Activated CD4-positive, alpha-beta memory T cell treated with anti-CD3 and anti-CD28 coated beads, Interleukin-2, amount 10 ng/mL, durations not matched to agents 7 days and 5 days (primary cell): ENCODE measurements around the gene ATAD1. TPM values are rescaled to one million over a fixed set of nuclear protein-coding genes. Genes with fewer than 3 reads are reported as not detected.

Experiments used
- CTCF ChIA-PET: fragments of 350-600 bp; sonication (Branson Sonifier 250); formaldehyde crosslinking; loops from one replicate; lab custom pipeline; 2021; ENCODE audit warnings: antibody characterized with exemption, inconsistent platforms; lab: Charles Lee
- POLR2A ChIA-PET: fragments of 350-600 bp; sonication (Branson Sonifier 250); formaldehyde crosslinking; loops from one replicate; lab custom pipeline; 2021; ENCODE audit warnings: antibody characterized with exemption; lab: Charles Lee
- DNase-seq: peaks from one replicate; pipeline ENCODE4 v3.0.0-alpha.2; 2020
- H3K27ac Mint-ChIP-seq: one replicate; pipeline ENCODE4 v1.8.0; 2021; ENCODE audit warnings: mild to moderate bottlenecking, mixed read lengths
- H3K27me3 Mint-ChIP-seq: one replicate; pipeline ENCODE4 v1.8.0; 2021; ENCODE audit warnings: mixed read lengths
- H3K36me3 Mint-ChIP-seq: one replicate; pipeline ENCODE4 v1.8.0; 2021; ENCODE audit warnings: low read depth, mixed read lengths
- H3K4me1 Mint-ChIP-seq: one replicate; pipeline ENCODE4 v1.8.0; 2021; ENCODE audit warnings: mixed read lengths
- H3K4me3 Mint-ChIP-seq: one replicate; pipeline ENCODE4 v1.8.0; 2021; ENCODE audit warnings: mild to moderate bottlenecking, mixed read lengths
- H3K9me3 Mint-ChIP-seq: one replicate; pipeline ENCODE4 v1.8.0; 2021; ENCODE audit warnings: mixed read lengths
- total RNA-seq, 2 experiments: library from RNA; stranded (reverse); gene quantifications; one replicate each; pipeline ENCODE4 v1.2.3, GENCODE V29; 2021

The ATAD1 gene
- total RNA-seq, 2 experiments from 2014 or later: 38.5 to 42.2 TPM

DNA sequence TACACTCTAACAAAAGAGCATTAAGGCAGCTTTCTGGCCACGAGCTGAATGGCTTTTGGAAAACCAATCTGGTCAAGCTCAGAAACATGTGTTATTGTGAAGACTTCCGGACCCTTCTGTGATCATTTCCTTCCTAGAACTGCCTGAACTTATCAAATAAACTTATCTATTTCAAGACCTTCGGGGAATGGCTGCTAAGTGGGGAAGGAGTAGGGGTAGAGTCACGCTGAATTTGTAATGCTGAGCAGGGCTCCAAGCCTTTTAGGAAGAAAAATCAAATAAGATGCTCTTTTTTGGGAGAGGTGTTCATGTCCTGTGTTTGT lies 101.7 kb downstream of the ATAD1 start:
- ChIA-PET CTCF (no interaction called here), POLR2A (no interaction called here)
- Mint-ChIP-seq H3K9me3 (no peaks in the 10 kb centered on the region), H3K27me3 (peaks cover 4% of the 10 kb centered on the region), H3K27ac (no peak overlapping the region), H3K4me3 (no peak overlapping the region), H3K36me3 (no peaks in the 10 kb centered on the region), H3K4me1 (peaks cover 8% of the 10 kb centered on the region)
- no peak for DNase-seq

DNA sequence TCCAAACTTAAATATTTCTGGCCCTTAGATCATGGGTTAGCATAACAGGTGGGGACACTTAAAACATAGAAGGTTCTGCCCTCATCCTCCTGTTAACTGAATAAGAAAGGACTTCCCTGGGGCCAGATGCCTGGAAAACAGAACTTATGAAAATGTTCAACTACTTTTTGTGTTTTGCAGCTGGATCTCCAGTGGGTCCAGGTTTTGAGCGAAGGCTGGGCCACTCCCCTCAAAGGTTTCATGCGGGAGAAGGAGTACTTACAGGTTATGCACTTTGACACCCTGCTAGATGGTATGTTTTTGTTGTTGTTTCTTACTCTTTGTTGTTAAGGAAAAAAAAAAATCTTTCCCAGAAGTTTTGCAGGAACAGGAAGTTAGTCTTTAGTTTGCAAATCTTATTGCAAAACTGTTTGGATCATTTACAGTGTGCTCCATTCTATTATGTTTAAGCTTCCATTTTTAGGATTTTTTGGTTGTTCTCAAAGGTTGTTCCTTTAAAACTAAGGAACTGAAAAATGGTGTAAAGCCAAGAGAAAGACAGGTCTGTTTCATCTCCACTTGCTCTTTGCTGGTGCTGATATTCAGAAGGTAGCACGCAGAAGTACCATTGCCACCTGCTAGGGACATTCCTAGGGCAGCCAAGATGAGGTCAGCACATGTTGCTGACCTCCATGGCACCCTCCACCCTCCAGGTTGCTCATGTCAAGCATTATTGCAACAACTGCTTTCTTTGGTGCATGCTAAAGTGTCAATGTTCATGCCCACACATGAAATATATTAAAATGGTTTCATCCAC lies 102.3 kb downstream of the ATAD1 start:
- no peaks in the 10 kb centered on the region for H3K9me3 Mint-ChIP-seq
- CTCF ChIA-PET: no interaction called here

DNA sequence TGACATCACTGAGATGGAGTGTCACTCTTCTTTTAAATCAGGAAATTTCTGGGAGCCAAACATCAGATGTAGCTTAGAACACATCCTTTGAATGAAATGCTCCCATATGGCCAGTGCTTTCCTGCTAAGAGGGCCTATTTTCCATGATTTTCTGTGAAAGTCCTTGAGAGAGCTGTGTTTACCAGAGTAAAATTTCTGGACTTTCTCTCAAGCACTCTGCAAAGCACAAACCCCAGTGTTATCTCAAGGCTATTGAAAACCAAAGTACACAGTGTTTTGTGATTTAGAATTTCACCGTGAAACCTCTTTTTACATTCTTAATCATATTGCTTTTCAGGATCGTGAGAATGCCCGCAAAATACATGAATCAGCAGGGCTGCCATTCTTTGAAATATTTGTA lies 104.3 kb downstream of the ATAD1 start:
- Mint-ChIP-seq H3K4me3 (no peak overlapping the region), H3K9me3 (no peaks in the 10 kb centered on the region), H3K27me3 (peaks cover 3% of the 10 kb centered on the region), H3K4me1 (peaks cover 8% of the 10 kb centered on the region), H3K36me3 (no peaks in the 10 kb centered on the region), H3K27ac (no peak overlapping the region)
- POLR2A ChIA-PET: no interaction called here
- CTCF ChIA-PET: no interaction called here
- DNase-seq: no peak

More for the DNA sequence above, 102.3 kb downstream of the ATAD1 start:
- DNase-seq: no peak
- Mint-ChIP-seq H3K4me1 (peaks cover 8% of the 10 kb centered on the region), H3K27me3 (peaks cover 4% of the 10 kb centered on the region), H3K36me3 (no peaks in the 10 kb centered on the region), H3K4me3 (no peak overlapping the region), H3K27ac (no peak overlapping the region)
- POLR2A ChIA-PET: no interaction called here

DNA sequence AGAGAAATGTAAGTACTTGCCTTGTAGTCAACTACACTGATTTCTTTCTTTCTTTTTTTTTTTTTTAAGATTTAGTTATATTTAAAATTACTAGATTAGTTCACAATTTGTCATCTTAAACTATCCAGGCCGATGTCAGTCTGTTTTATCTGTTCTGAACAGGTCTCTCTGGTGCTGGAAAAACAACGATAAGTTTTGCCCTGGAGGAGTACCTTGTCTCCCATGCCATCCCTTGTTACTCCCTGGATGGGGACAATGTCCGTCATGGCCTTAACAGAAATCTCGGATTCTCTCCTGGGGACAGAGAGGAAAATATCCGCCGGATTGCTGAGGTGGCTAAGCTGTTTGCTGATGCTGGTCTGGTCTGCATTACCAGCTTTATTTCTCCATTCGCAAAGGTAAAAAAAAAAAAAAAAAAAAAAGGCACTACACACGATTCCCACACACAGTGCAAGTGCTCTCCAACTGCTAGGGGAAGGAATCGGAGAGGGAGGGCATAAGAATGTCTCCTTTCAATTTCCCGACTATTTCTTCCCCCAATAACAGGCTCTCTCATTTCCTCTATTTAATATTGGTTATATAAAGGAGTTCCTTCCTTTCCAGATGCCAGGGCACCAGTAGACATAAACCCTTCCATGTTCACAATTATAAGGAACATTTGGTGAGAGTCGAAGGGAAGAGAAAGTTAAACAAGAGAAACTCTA lies 105.0 kb downstream of the ATAD1 start:
- CTCF ChIA-PET: no interaction called here
- Mint-ChIP-seq H3K27me3 (peaks cover 5% of the 10 kb centered on the region), H3K4me1 (peaks cover 8% of the 10 kb centered on the region), H3K27ac (no peak overlapping the region), H3K4me3 (no peak overlapping the region), H3K36me3 (no peaks in the 10 kb centered on the region), H3K9me3 (no peaks in the 10 kb centered on the region)
- no peak for DNase-seq
- POLR2A ChIA-PET: no interaction called here

DNA sequence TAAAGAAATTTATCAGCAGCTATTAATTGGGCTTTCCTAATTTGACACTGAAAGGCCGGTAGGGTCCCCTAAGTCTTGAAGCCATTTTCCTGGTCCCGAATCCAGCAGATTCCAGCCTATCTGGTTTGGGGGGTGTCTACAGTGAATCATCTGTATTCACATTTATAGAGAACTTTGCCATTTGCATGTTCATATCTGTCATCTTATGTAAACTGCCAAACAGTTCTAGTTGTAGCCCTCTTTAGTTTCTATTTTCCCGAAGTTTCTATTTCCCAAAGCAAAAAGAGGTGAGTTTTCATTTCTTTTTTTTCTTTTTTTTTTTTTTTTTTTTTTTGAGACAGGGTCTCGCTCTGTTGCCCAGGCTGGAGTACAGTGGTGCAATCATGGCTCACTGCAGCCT lies 110.8 kb downstream of the ATAD1 start:
- no peak overlapping the region for H3K27ac Mint-ChIP-seq
- ChIA-PET POLR2A (no interaction called here), CTCF (no interaction called here)

DNA sequence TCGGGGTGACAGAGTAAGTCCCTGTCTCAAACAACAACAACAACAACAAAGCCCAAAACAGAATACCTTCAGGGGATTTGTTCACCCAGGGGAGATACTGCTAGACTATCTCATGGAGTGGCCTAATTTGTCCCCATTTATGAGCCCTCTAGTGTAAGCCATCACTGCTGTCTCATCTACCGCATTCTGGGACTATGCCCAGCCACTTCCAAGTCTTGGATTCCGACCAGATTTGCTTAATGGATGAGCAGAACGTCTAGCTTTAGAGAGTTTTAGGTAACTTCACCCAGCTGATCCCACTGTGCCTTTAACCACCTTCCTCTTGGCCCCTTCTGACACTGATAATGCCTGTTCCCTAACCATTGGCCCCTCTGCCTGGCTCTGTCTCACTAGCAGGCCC lies 111.3 kb downstream of the ATAD1 start:
- H3K36me3 Mint-ChIP-seq: no peaks in the 10 kb centered on the region
- H3K27me3 Mint-ChIP-seq: peaks cover 8% of the 10 kb centered on the region
- H3K27ac Mint-ChIP-seq: no peak overlapping the region
- POLR2A ChIA-PET: no interaction called here
- CTCF ChIA-PET: no interaction called here
- H3K4me3 Mint-ChIP-seq: no peak overlapping the region
- H3K4me1 Mint-ChIP-seq: no peaks in the 10 kb centered on the region
- no peaks in the 10 kb centered on the region for H3K9me3 Mint-ChIP-seq
- no peak for DNase-seq

More for the DNA sequence above, 110.8 kb downstream of the ATAD1 start:
- Mint-ChIP-seq H3K36me3 (no peaks in the 10 kb centered on the region), H3K9me3 (no peaks in the 10 kb centered on the region), H3K4me3 (no peak overlapping the region), H3K27me3 (peaks cover 8% of the 10 kb centered on the region), H3K4me1 (no peaks in the 10 kb centered on the region)
- DNase-seq: no peak

DNA sequence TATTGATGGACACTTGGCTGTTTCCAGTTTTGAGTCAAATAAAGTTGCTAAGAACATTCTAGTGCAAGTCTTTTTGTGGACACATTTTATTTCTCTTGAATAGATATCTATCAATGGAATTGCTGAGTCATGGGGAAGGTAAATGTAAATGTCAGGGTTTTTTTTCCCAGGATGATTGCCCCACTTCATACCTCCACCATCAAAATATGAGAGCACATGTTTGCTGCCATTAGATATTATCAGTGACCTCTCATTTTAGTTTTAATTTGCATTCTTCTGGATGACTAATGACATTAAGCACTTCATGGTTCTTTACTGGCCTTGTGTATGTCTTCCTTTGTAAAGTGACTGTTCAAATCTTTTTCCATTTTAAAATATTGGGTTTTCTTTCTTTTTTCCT lies 112.7 kb downstream of the ATAD1 start:
- Mint-ChIP-seq H3K27me3 (peaks cover 8% of the 10 kb centered on the region), H3K4me1 (no peaks in the 10 kb centered on the region), H3K4me3 (no peak overlapping the region), H3K27ac (no peak overlapping the region), H3K36me3 (no peaks in the 10 kb centered on the region), H3K9me3 (no peaks in the 10 kb centered on the region)
- POLR2A ChIA-PET: no interaction called here
- DNase-seq: no peak
- CTCF ChIA-PET: no interaction called here

DNA sequence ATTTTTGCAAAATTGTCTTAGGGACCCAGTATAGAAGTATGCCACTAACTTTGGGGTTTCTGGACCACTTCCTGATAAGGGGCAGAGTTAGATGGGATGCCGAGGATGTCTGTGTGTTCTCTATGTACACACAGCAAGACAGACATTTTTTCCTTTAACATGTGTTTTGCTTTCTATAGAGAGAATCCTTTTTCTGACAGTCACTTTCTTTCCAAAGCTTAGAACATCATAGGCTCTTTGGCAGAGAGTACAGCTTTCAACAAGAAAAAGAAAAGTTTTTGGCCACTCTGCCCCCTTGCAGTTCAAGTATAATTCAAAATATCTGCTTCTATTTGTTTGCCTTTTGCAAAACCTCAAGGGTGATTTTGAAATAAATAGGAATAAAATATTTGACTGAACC lies 114.3 kb downstream of the ATAD1 start:
- no peak overlapping the region for H3K4me3 Mint-ChIP-seq
- H3K4me1 Mint-ChIP-seq: no peaks in the 10 kb centered on the region
- CTCF ChIA-PET: no interaction called here
- DNase-seq: no peak
- H3K36me3 Mint-ChIP-seq: no peaks in the 10 kb centered on the region
- POLR2A ChIA-PET: no interaction called here
- H3K27ac Mint-ChIP-seq: no peak overlapping the region
- H3K9me3 Mint-ChIP-seq: no peaks in the 10 kb centered on the region
- peaks cover 7% of the 10 kb centered on the region for H3K27me3 Mint-ChIP-seq

DNA sequence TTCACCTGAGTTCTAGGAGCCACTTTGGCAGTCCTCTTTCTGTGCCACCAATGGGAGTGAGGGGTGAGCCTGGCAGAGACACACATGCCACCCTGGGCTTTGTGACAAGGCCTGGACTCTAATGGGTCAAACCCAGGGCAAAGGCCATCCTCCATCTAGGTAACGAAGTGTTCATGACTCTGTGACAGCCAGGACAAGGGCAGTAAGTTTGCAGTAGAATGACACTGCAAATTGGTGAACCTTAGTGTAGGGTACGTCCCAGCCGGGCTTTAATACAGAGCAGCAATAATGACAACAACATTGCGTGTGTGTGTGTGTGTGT lies 115.1 kb downstream of the ATAD1 start:
- POLR2A ChIA-PET: no interaction called here

DNA sequence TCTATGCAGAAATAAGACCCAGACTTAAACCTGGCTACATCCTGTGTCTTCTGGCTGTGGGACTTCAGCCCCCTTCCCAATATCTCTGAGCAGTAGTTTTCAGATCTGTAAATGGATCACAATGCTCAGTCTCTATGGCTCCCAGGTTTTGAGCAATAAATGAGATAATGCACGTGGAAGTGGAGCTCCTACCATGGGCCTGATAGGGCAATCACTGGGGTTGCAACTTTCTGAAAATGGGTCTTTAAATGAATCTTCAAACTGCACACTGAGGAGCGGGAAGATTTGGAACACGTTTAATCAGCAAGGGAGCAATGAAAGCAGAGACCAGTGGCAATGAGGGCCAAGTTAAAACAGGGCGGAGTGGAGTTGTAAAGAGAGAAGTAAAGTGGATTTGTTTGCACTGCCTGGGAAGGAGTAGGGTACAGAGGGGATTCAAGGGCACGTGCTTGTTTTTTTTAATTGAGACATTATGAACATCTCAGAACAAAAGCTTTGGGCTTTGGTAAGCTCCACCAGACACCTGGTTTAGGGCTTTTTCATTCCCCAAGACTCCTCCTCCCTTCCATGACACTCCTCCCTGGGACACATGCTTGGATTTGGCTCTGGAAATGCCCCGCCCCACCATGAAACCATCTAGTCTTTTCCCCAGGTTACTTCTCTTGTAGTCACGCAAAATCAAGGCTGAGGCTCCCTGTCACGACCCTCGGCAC lies 115.6 kb downstream of the ATAD1 start:
- ChIA-PET POLR2A (no interaction called here), CTCF (no interaction called here)
- H3K27me3 Mint-ChIP-seq: peaks cover 14% of the 10 kb centered on the region
- H3K36me3 Mint-ChIP-seq: no peaks in the 10 kb centered on the region
- DNase-seq: no peak
- H3K4me1 Mint-ChIP-seq: no peaks in the 10 kb centered on the region
- no peaks in the 10 kb centered on the region for H3K9me3 Mint-ChIP-seq
- H3K27ac Mint-ChIP-seq: no peak overlapping the region
- H3K4me3 Mint-ChIP-seq: no peak overlapping the region

More for the DNA sequence above, 115.1 kb downstream of the ATAD1 start:
- Mint-ChIP-seq H3K4me3 (no peak overlapping the region), H3K9me3 (no peaks in the 10 kb centered on the region), H3K36me3 (no peaks in the 10 kb centered on the region), H3K27me3 (peaks cover 12% of the 10 kb centered on the region), H3K27ac (no peak overlapping the region), H3K4me1 (no peaks in the 10 kb centered on the region)
- CTCF ChIA-PET: no interaction called here
- DNase-seq: no peak

Other genes with a start within 250 kb of the ATAD1 start
- gene PAPSS2, start 158.3 kb downstream of the ATAD1 start, total RNA-seq: under 1 TPM in 1 of 2 experiments, not detected in 1; 0.13 TPM
- under 1 TPM; 0.81 to 0.95 TPM for gene KLLN, start 45.3 kb upstream of the ATAD1 start, total RNA-seq
- 10 to 100 TPM; 88.5 to 89.2 TPM for gene PTEN, start 45.4 kb upstream of the ATAD1 start, total RNA-seq